K562 (cell line): Measurements from ENCODE around the gene CELSR1. TPM values are rescaled to one million over a fixed set of nuclear protein-coding genes. Genes with fewer than 3 reads are reported as not detected.

Source experiments
- ATAC-seq: fragments of 200-7000 bp; cut with Tn5 transposase; 3 replicates; pipeline ENCODE4 v1.9.1; 2020; ENCODE audit warnings: moderate library complexity
- BruUV-seq: library from RNA; stranded (reverse); fragments of 400-500 nt; replicated peaks from 2 replicates; lab custom pipeline; 2021; lab: Mats Ljungman, UMichigan
- CTCF ChIA-PET: fragments of 300-600 bp; formaldehyde crosslinking; extraction: SDS; loops from one replicate; lab custom pipeline; 2021; ENCODE audit warnings: low intra/inter-chr PET ratio; lab: Yijun Ruan, JAX
- POLR2A ChIA-PET: fragments of 300-600, 350-650 bp; sonication (Branson Sonifier 250); formaldehyde crosslinking; extraction: SDS; loops from one replicate; lab custom pipeline; 2021; ENCODE audit warnings: antibody characterized with exemption, inconsistent platforms; lab: Yijun Ruan, JAX
- DNase-seq, 4 experiments: peaks; one replicate each; pipeline versions ENCODE4 v3.0.0 to v3.0.0-alpha.2; 2011 to 2018; ENCODE audit warnings: low spot score in 3 of 4, mixed read lengths in 3 of 4; ENCODE audit errors: extremely low read depth in 1 of 4
- FAIRE-seq: peaks from 2 replicates; lab custom pipeline; 2011; peaks lifted over from hg19 to GRCh38; lab: Jason Lieb, UNC
- H2AFZ ChIP-seq: 2 replicates; pipeline ENCODE4 v1.6.0; 2011; ENCODE audit warnings: low read depth, low read length, control low read depth, inconsistent platforms
- H3K27ac ChIP-seq: fragments of 200-600 bp; 3 replicates; pipeline ENCODE4 v1.8.0; 2011; ENCODE audit warnings: low read depth, mild to moderate bottlenecking, control low read depth, inconsistent platforms, low read length, moderate library complexity, mixed read lengths; ENCODE audit errors: extremely low read depth
- H3K27me3 ChIP-seq, 2 experiments: fragments of 300-600 bp in 1 of 2; 2 replicates in 1 of 2; 3 replicates in 1 of 2; pipeline versions ENCODE4 v1.6.0 to v1.8.0; 2011; ENCODE audit warnings: inconsistent platforms in 2 of 2, low read length in 2 of 2, mild to moderate bottlenecking in 1 of 2, mixed read lengths in 1 of 2, moderate library complexity in 1 of 2; ENCODE audit not compliant: control insufficient read depth in 2 of 2, insufficient read depth in 2 of 2
- H3K36me3 ChIP-seq: fragments of 300-600 bp; 3 replicates; pipeline ENCODE4 v1.8.0; 2011; ENCODE audit warnings: mild to moderate bottlenecking, low read length, inconsistent platforms; ENCODE audit not compliant: control insufficient read depth, insufficient read depth
- H3K4me1 ChIP-seq, 2 experiments: fragments of 200-600 bp in 1 of 2; replicated peaks in 1 of 2; 2 replicates in 1 of 2; 3 replicates in 1 of 2; pipeline versions ENCODE4 v1.5.1 to v1.8.0; 2011; ENCODE audit warnings: inconsistent platforms in 2 of 2, low read length in 2 of 2, mild to moderate bottlenecking in 1 of 2, mixed read lengths in 1 of 2, moderate library complexity in 1 of 2; ENCODE audit not compliant: control insufficient read depth in 2 of 2, insufficient read depth in 2 of 2
- H3K4me2 ChIP-seq: 2 replicates; pipeline ENCODE4 v1.6.1; 2011; ENCODE audit warnings: low read length, control low read depth, inconsistent platforms, mixed read lengths; ENCODE audit not compliant: insufficient read depth
- H3K4me3 ChIP-seq: fragments of 200-600 bp; sonication (generic), shearing (Covaris generic); 2 replicates; pipeline ENCODE4 v1.5.1; 2016; ENCODE audit warnings: control low read depth, inconsistent platforms
- H3K79me2 ChIP-seq: fragments of 200-600 bp; 3 replicates; pipeline ENCODE4 v1.8.0; 2011; ENCODE audit warnings: low read length, inconsistent platforms; ENCODE audit not compliant: control insufficient read depth, insufficient read depth
- H3K9ac ChIP-seq, 2 experiments: 2 replicates each; pipeline versions ENCODE4 v1.6.0 to v1.6.1; 2011; ENCODE audit warnings: low read depth in 2 of 2, low read length in 2 of 2, control low read depth in 1 of 2, inconsistent platforms in 1 of 2, mild to moderate bottlenecking in 1 of 2, mixed read lengths in 1 of 2; ENCODE audit not compliant: insufficient read depth in 1 of 2
- H3K9me1 ChIP-seq: one replicate; pipeline ENCODE4 v1.6.0; 2011; ENCODE audit warnings: inconsistent platforms, mild to moderate bottlenecking, low read length, moderate library complexity; ENCODE audit not compliant: control insufficient read depth, insufficient read depth
- H3K9me3 ChIP-seq: replicated peaks from 2 replicates; pipeline ENCODE4 v1.5.1; 2011; ENCODE audit warnings: low read depth, low read length, inconsistent platforms; ENCODE audit not compliant: control insufficient read depth, insufficient read depth
- H4K20me1 ChIP-seq: replicated peaks from 2 replicates; pipeline ENCODE4 v1.6.1; 2011; ENCODE audit warnings: low read length, inconsistent platforms, mixed read lengths; ENCODE audit not compliant: control insufficient read depth, insufficient read depth
- DACH1 ChIP-seq: fragments of 450-650 bp; IDR thresholded peaks from 2 replicates; pipeline ENCODE4 v1.6.1; 2018; ENCODE audit not compliant: partially characterized antibody
- EGR1 ChIP-seq: fragments of 450-650 bp; conservative IDR thresholded peaks from 2 replicates; pipeline ENCODE4 v1.6.1; 2017; ENCODE audit warnings: mild to moderate bottlenecking
- GABPB2 ChIP-seq: fragments of 250-450 bp; sonication (Bioruptor Pico); conservative IDR thresholded peaks from 2 replicates; pipeline ENCODE4 v1.5.1; 2021; ENCODE audit warnings: mild to moderate bottlenecking
- MBD2 ChIP-seq: sonication (generic); IDR thresholded peaks from 2 replicates; pipeline ENCODE4 v1.6.1; 2016; ENCODE audit warnings: low read depth, borderline replicate concordance
- NCOA4 ChIP-seq: fragments of 450-650 bp; IDR thresholded peaks from 2 replicates; pipeline ENCODE4 v1.6.1; 2018; ENCODE audit warnings: mild to moderate bottlenecking; ENCODE audit not compliant: partially characterized antibody
- NCOA6 ChIP-seq: fragments of 450-650 bp; IDR thresholded peaks from 2 replicates; pipeline ENCODE4 v1.6.1; 2017; ENCODE audit warnings: mild to moderate bottlenecking
- PML ChIP-seq: IDR thresholded peaks from 2 replicates; pipeline ENCODE4 v1.6.1; 2012; ENCODE audit warnings: low read length, inconsistent platforms
- POLR2H ChIP-seq: IDR thresholded peaks from 2 replicates; pipeline ENCODE4 v1.6.1; 2016; ENCODE audit warnings: missing genetic modification characterization, low read depth, mild to moderate bottlenecking, control low read depth, missing compliant biosample characterization, moderate library complexity
- SETDB1 ChIP-seq: IDR thresholded peaks from one replicate; pipeline ENCODE4 v1.6.1; 2012; ENCODE audit warnings: low read length, control low read depth, inconsistent platforms
- SREBF2 ChIP-seq: sonication (generic); formaldehyde crosslinking; IDR thresholded peaks from 2 replicates; pipeline ENCODE4 v1.4.0; 2020; ENCODE audit warnings: mild to moderate bottlenecking, missing genetic modification reagents
- ZKSCAN1 ChIP-seq: fragments of 150-350 bp; IDR thresholded peaks from 2 replicates; pipeline ENCODE4 v1.6.1; 2016; ENCODE audit warnings: low read depth, low read length
- ZNF431 ChIP-seq: sonication (generic); formaldehyde crosslinking; IDR thresholded peaks from 2 replicates; pipeline ENCODE4 v1.8.0; 2022; ENCODE audit warnings: mild to moderate bottlenecking, missing genetic modification reagents
- WGBS: fragments of 100-300 bp; shearing (Covaris generic); methylation state at CpG from one replicate; pipeline ENCODE4 v1.1.6; 2016; ENCODE audit warnings: low coverage, mixed read lengths; ENCODE audit not compliant: insufficient coverage; ENCODE audit errors: missing lambda C conversion rate; 5-methylcytosine and 5-hydroxymethylcytosine counted together
- in situ Hi-C: fragments of 300-500 bp; cut with MboI; formaldehyde crosslinking; loops from 4 replicates; pipeline ENCODE4 v1.15.0; 2018; ENCODE audit warnings: inconsistent platforms, mixed read lengths
- intact Hi-C: fragments of 100-400 bp; cut with micrococcal nuclease; formaldehyde crosslinking; loops from 2 replicates; pipeline ENCODE4 v1.14.2; 2022
- polyA plus RNA-seq, 8 experiments: library from polyadenylated mRNA; depleted of rRNA in 4 of 8; stranded (reverse) in 5 of 8; unstranded in 3 of 8; fragments of >200 nt; fragmentation: Nextera tagmentation in 2 of 8; fragmentation: Illumina TruSeq in 1 of 8; extraction: Ambion mirVana in 2 of 8; extraction: Trizol in 1 of 8; gene quantifications; 2 replicates each; pipeline versions ENCODE4 v1.2.1 to v1.2.3, GENCODE V29; 2011 to 2014; ENCODE audit warnings: inconsistent platforms in 1 of 8, missing spikeins in 1 of 8
- total RNA-seq, 7 experiments: library from RNA; depleted of rRNA in 6 of 7; stranded (reverse); fragments of >200 nt in 6 of 7; fragmentation: Illumina TruSeq in 2 of 7; extraction: Trizol in 2 of 7; gene quantifications; 2 replicates each; pipeline versions ENCODE4 v1.2.1 to v1.2.3, GENCODE V29; 2011 to 2021; ENCODE audit warnings: low replicate concordance in 1 of 7
- TF ChIP-seq, protein P1 (sequence below): sonication (generic); formaldehyde crosslinking; IDR thresholded peaks from 2 replicates; pipeline ENCODE4 v1.8.0; 2023; ENCODE audit warnings: mild to moderate bottlenecking, missing genetic modification reagents
- TF ChIP-seq, protein P2 (sequence below): fragments of 250-450 bp; sonication (Bioruptor Pico); IDR thresholded peaks from 2 replicates; pipeline ENCODE4 v1.5.0; 2021

CELSR1 gene
- total and polyA plus RNA-seq, 9 of the 15 experiments (the other 6 are each of a cell fraction or from before 2014, with no cell fraction given), result under 0.01 to 0.09 TPM; not detected in 7

DNA sequence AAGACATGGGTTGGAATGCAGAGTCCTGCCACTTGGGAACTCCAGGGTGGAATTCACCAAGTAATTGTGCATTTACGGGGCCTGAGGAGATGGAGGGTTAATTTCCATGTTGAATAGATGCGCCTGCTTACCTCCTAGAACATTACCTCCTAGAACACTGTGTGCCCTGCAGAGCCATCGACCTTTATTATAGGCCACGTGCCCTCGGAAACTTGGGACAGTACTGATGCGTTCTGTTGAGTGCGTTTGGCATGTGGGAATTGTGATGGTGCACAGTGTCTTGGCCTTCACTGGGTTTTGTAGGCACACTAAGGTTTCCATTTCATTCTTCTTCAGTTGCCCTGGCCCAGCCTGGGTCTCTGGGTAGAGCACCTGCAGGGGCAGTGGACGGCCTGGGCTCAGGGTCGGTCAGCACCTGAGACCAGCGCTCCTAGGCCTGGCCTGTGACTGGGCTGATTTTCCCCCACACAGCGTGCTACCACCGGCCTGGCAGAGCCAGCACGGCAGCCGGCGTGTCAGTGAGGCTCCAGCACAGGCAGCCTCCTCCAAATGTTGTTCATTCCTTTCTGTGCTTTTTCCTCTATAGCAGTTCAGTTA lies 189.2 kb downstream of the CELSR1 start (continued):
- TF ChIP-seq, protein P1, sequence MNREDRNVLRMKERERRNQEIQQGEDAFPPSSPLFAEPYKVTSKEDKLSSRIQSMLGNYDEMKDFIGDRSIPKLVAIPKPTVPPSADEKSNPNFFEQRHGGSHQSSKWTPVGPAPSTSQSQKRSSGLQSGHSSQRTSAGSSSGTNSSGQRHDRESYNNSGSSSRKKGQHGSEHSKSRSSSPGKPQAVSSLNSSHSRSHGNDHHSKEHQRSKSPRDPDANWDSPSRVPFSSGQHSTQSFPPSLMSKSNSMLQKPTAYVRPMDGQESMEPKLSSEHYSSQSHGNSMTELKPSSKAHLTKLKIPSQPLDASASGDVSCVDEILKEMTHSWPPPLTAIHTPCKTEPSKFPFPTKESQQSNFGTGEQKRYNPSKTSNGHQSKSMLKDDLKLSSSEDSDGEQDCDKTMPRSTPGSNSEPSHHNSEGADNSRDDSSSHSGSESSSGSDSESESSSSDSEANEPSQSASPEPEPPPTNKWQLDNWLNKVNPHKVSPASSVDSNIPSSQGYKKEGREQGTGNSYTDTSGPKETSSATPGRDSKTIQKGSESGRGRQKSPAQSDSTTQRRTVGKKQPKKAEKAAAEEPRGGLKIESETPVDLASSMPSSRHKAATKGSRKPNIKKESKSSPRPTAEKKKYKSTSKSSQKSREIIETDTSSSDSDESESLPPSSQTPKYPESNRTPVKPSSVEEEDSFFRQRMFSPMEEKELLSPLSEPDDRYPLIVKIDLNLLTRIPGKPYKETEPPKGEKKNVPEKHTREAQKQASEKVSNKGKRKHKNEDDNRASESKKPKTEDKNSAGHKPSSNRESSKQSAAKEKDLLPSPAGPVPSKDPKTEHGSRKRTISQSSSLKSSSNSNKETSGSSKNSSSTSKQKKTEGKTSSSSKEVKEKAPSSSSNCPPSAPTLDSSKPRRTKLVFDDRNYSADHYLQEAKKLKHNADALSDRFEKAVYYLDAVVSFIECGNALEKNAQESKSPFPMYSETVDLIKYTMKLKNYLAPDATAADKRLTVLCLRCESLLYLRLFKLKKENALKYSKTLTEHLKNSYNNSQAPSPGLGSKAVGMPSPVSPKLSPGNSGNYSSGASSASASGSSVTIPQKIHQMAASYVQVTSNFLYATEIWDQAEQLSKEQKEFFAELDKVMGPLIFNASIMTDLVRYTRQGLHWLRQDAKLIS, result no peak
- TF ChIP-seq EGR1, result no peak

DNA sequence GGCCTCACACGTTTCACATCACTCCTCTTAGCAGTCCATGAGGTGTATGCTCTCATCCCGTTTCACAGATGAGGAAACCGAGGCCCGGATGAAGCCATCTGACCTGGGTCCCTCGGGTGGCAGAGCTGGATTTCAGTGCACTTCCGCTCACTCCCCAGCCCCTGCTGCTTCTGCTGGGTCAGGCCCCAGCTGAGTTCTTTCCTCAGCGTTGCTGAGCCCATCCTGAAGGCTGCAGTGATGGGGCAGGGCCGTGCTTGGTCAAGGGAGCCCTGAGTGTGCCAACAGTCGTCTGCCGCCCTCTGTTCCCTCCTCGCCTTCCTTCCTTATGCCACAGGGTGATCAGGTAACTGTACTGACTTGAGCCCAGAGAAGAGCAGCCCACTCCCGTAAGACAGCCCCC lies 189.8 kb downstream of the CELSR1 start:
- Histone ChIP-seq H3K79me2 (no peaks in the 10 kb centered on the region), H3K27me3 (no peaks in the 10 kb centered on the region), H2AFZ (no peak overlapping the region), H4K20me1 (no peaks in the 10 kb centered on the region; the same call in 1 of the 2 replicates), H3K27ac (no peak overlapping the region), H3K9me1 (no peaks in the 10 kb centered on the region), H3K9ac (no peak overlapping the region), H3K36me3 (peaks cover 89% of the 10 kb centered on the region; the same call in 2 of the 3 replicates), H3K4me3 (no peak overlapping the region), H3K4me1 (no peaks in the 10 kb centered on the region), H3K9me3 (no peaks in the 10 kb centered on the region), H3K4me2 (no peak overlapping the region)
- FAIRE-seq (no peak), ATAC-seq (no peak), DNase-seq (no peak)
- TF ChIP-seq SETDB1 (no peak), PML (no peak), DACH1 (no peak), ZNF431 (CRISPR knock-in tag) (no peak), ZKSCAN1 (no peak), MBD2 (no peak), SREBF2 (CRISPR knock-in tag) (no peak), NCOA4 (no peak), NCOA6 (no peak), POLR2H (no peak), GABPB2 (CRISPR knock-in tag) (no peak)
- TF ChIP-seq, protein P2, sequence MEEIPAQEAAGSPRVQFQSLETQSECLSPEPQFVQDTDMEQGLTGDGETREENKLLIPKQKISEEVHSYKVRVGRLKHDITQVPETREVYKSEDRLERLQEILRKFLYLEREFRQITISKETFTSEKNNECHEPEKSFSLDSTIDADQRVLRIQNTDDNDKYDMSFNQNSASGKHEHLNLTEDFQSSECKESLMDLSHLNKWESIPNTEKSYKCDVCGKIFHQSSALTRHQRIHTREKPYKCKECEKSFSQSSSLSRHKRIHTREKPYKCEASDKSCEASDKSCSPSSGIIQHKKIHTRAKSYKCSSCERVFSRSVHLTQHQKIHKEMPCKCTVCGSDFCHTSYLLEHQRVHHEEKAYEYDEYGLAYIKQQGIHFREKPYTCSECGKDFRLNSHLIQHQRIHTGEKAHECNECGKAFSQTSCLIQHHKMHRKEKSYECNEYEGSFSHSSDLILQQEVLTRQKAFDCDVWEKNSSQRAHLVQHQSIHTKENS (CRISPR knock-in tag), result no peak
- POLR2A ChIA-PET, result no interaction called here
- in situ Hi-C loops, result no loop called here
- BruUV-seq, result no TSS peak
- intact Hi-C loops, result no loop called here
- CTCF ChIA-PET, result no interaction called here
- 90% methylated on average over 2 of the region's 12 CpGs for WGBS
